Upper lobe of left lung (tissue), 4 donors: Measurements from ENCODE around the gene UBE3B.

Experiments
- CTCF ChIP-seq, 6 experiments: fragments of 450-650 bp in 4 of 6; fragments of 200-600 bp in 2 of 6; sonication (generic) in 2 of 6; IDR thresholded peaks; one replicate each; pipeline ENCODE4 v1.5.1; 2016 to 2019; ENCODE audit warnings: antibody characterized with exemption in 6 of 6
- POLR2AphosphoS5 ChIP-seq, 2 donors: sonication (generic); formaldehyde crosslinking; IDR thresholded peaks; one replicate each; pipeline ENCODE4 v1.5.1; 2017; ENCODE audit warnings: antibody characterized with exemption in 2 of 2

GRCh38 chr12:109433618-109434017, 43.8 kb upstream of the UBE3B start:
- peak in 2 of 6 experiments; percentile 24 to 37 for TF ChIP-seq CTCF (IDR thresholded peaks at IDR 0.05)
- TF ChIP-seq POLR2AphosphoS5 (IDR thresholded peaks at IDR 0.05) = no peak
